HAP-1 (cell line): ENCODE data around the gene ZBTB47.

Experiments used
- DNase-seq, 2 experiments: peaks; one replicate each; pipeline ENCODE4 v3.0.0-alpha.2; 2016 to 2020; ENCODE audit warnings: low spot score in 2 of 2
- H3K27me3 ChIP-seq: fragments of 250-450 bp; sonication (Bioruptor Pico); 2 replicates; pipeline ENCODE4 v1.5.1; 2020; ENCODE audit warnings: low read depth, mild to moderate bottlenecking, moderate library complexity
- H3K36me3 ChIP-seq: fragments of 250-450 bp; sonication (Bioruptor Pico); replicated peaks from 2 replicates; pipeline ENCODE4 v1.5.1; 2020; ENCODE audit warnings: mild to moderate bottlenecking
- H3K4me1 ChIP-seq: fragments of 250-450 bp; sonication (Bioruptor Pico); 2 replicates; pipeline ENCODE4 v1.5.1; 2020; ENCODE audit warnings: mild to moderate bottlenecking
- H3K4me3 ChIP-seq: fragments of 250-450 bp; sonication (Bioruptor Pico); 2 replicates; pipeline ENCODE4 v1.5.1; 2020; ENCODE audit warnings: mild to moderate bottlenecking, moderate library complexity
- H3K9me3 ChIP-seq: fragments of 250-450 bp; sonication (Bioruptor Pico); 2 replicates; pipeline ENCODE4 v1.5.1; 2020; ENCODE audit warnings: mild to moderate bottlenecking, moderate library complexity
- in situ Hi-C: fragments of 300-500 bp; cut with MboI; formaldehyde crosslinking; loops from 3 replicates; pipeline ENCODE4 v1.14.3; 2020; ENCODE audit warnings: low sequenced_read_pairs, inconsistent platforms, mixed read lengths

The ZBTB47 gene

DNA sequence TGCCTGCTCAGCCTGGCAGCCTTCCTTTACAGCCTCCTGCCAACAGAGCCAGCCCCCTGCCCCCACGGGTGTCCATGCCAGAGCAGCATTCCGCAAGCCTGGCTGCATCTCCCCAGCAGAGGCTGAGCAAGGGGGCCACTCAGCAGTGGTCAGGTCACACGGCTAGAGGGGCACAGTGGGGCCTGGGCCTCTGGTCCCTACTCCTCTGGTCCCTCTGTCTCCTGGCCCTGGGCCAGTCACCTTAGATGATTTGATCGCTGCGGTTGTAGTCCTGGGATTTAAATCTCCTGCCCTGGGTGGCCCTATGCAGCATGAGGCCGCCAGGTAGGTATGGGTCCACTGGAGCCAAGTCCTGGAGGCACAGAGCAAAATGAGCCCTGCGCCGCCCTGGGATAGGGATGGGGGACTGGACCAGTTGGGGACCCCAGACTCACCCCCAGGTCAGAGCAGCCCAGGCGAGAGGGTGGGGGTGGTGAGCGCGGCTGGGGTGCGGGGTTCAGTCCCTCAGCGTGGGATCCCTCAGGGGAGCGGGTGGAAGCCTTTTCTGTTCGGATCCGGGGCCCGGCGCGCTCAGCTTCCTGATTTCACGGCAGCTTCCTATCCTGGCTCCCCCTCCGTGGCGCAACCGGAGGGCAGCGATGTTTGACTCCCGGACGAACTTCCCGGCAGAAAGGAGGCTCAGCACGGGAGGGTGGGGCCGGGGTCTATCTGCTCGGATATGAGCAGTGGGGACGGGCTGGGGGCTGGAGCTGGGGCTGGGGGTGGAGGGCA is at the start of gene ZBTB47:
Gene ZBTB47, plus strand, starts transcription at position 138 of the 771 bp plus-strand sequence. CDS start 4,659 bp downstream, outside the sequence.
- peaks cover 5% of the 10 kb centered on the region; the same call in 1 of the 2 replicates for H3K36me3 ChIP-seq
- DNase-seq = peak in 1 of 2 experiments; percentile 56
- H3K4me3 ChIP-seq = peak within 1 kb of the TSS; percentile 46
- in situ Hi-C loops = no loop called here
- no peaks in the 10 kb centered on the region for H3K9me3 ChIP-seq
- no peaks in the 10 kb centered on the region for H3K27me3 ChIP-seq
- H3K4me1 ChIP-seq = peaks cover 13% of the 10 kb centered on the region

DNA sequence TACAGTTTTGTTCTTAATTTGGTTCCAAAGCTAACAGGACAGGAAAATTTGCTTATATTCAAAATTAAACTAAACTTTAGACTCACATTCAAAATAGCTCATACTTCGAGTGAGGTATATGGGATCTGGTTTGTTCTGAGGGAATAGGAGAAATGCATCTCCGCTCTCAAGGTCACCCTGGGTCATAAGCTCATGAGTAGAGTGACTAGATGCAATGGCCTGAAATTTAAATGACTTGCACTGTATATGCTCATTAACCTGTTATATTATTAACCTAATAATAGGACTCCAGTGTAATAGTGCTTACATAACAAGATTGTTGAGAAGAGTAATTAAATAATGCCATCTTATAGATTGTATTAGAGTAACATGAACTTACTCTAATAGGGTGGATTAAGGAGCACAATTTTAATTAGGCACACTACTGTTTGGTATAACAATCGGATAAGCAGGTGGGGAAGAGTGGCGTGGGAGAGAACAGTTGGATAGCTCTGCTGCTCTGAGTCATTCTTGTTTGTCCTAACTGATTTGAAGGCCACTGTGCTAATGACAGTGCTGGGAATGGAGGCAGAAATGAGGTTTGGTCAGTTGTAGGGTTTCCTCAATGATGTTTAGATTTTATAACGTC is 47.8 kb upstream of the ZBTB47 start:
- Histone ChIP-seq H3K4me3 (no peak overlapping the region), H3K9me3 (no peaks in the 10 kb centered on the region; the same call in 1 of the 2 replicates), H3K4me1 (peaks cover 23% of the 10 kb centered on the region), H3K36me3 (peaks cover 23% of the 10 kb centered on the region), H3K27me3 (no peaks in the 10 kb centered on the region)
- no peak for DNase-seq
- in situ Hi-C loops = no loop called here

DNA sequence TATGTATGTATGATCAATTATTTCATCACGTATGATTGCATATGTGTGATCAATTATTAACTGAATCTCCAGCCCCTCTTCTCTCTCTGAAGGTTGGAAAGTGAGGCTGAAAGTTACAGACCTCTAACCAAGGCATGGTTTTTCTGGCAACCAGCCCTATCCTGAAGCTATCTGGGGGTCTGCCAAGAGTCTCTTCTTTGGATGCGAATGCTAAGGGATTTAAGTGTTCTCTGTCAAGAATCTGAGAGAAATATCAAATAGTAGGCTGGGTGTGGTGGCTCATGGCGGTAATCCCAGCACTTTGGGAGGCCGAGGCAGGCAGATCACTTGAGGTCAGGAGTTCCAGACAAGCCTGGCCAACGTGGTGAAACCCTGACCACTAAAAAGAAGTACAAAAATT is 44.9 kb upstream of the ZBTB47 start:
- DNase-seq = peak in 1 of 2 experiments; percentile 41
- Histone ChIP-seq H3K36me3 (peaks cover 32% of the 10 kb centered on the region), H3K4me3 (no peak overlapping the region), H3K27me3 (no peaks in the 10 kb centered on the region), H3K9me3 (no peaks in the 10 kb centered on the region; the same call in 1 of the 2 replicates), H3K4me1 (peaks cover 23% of the 10 kb centered on the region)
- in situ Hi-C loops = no loop called here

DNA sequence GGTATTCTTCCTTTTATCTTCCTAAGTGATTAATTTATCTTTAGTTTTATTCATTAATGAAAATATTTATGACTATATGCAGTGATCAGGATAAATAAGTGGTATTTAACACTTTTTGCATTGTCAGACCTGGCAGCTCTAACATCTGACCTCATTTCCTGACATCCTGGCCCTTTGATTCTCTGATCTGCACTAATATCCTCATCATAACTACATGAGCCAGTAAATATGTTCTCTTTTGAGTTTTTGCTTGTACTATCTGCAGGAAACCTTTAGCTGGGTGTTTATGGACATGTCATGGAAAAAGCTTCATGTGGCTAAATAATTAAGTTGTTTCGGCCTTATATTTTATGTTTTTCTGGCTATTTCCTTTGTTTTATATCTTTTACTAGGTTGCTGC is 42.5 kb upstream of the ZBTB47 start:
- no peak for DNase-seq
- peaks cover 36% of the 10 kb centered on the region for H3K36me3 ChIP-seq
- no peaks in the 10 kb centered on the region for H3K9me3 ChIP-seq
- peaks cover 21% of the 10 kb centered on the region for H3K4me1 ChIP-seq
- no peak overlapping the region for H3K4me3 ChIP-seq
- no peaks in the 10 kb centered on the region for H3K27me3 ChIP-seq
- in situ Hi-C loops = no loop called here

DNA sequence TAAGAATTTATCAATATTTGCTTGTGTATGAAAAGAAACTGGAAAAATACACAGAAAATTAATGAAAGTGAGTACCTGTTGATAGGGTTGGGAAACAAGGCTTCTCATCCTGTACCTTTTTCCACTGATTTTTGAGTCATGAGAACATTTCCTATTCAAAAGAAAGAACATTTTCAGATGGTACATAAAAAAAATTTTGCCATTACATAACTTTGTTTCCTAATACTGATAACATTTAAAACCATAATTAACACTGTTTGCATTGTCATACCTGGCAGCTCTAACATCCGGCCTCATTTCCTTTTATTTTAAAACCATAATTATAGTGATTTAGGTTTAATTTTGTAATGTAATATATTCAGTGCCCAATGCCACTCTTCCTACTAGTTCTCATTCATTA is 41.3 kb upstream of the ZBTB47 start:
- DNase-seq = no peak
- Histone ChIP-seq H3K9me3 (no peaks in the 10 kb centered on the region), H3K4me3 (no peak overlapping the region), H3K36me3 (peaks cover 32% of the 10 kb centered on the region), H3K27me3 (no peaks in the 10 kb centered on the region), H3K4me1 (peaks cover 21% of the 10 kb centered on the region)
- in situ Hi-C loops = no loop called here

DNA sequence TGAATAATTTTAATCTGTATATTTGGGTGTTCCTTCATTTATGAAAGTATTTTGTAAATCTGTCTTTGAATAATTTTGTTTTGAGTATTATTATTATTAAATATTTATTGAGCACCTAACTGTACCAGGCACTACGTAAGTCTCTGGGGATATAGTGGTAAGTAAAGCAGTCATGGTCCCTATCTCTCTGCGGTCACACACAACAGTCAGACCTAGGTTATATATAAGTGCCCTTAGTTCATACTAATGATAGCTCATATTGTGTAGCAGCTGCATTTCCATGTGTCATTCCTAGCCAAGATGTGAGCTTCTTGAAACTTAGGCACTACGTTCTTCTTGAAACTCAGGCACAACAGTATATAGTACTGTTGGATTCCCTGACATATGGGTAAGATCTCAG is 40.6 kb upstream of the ZBTB47 start:
- Histone ChIP-seq H3K27me3 (no peaks in the 10 kb centered on the region), H3K4me3 (no peak overlapping the region), H3K4me1 (peaks cover 19% of the 10 kb centered on the region), H3K9me3 (no peaks in the 10 kb centered on the region), H3K36me3 (peaks cover 27% of the 10 kb centered on the region)
- no peak for DNase-seq
- in situ Hi-C loops = no loop called here

DNA sequence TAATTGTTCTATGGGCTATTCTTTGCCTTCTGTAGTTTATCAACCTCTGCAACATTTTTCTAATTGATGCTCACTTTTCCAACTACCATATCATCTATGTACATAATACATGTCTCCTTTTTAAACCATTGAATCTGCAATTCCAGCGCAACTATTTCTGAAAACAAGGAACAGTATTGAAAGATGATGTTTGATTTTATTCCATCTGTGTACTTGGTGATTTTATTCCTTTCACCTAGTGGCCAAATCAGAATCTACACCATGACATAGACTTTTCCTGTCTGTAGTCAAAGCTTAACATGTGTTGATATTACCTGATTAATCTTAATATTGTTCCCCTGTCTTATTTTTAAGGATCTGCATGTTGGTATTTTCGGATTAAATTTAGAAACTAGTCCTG is 40.0 kb upstream of the ZBTB47 start:
- no peak overlapping the region for H3K4me3 ChIP-seq

DNA sequence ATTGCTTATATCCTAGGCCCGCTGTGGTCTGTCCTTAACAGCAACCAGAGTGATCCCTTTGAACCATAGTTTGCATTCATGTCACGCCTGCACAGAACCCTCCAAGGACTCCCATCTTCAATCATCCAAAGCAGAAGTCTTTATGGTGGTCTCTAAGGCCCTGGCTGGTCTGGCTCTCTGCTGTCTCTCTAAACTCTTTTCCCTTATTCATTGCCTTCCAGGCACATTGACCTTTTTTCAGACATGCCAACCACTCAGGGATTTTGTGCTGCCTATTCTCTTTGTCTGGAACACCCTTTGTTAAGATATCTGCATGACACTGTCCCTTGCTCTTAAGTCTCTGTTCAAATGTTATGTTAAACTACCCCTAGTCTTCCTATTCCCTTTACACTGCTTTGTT is 21.9 kb upstream of the ZBTB47 start:
- DNase-seq = peak; percentile 81 to 100
- Histone ChIP-seq H3K4me1 (peaks cover 31% of the 10 kb centered on the region), H3K36me3 (peaks cover 52% of the 10 kb centered on the region), H3K4me3 (no peak overlapping the region), H3K27me3 (no peaks in the 10 kb centered on the region), H3K9me3 (no peaks in the 10 kb centered on the region)
- in situ Hi-C loops = no loop called here

More for the DNA sequence above, 40.0 kb upstream of the ZBTB47 start:
- in situ Hi-C loops = no loop called here
- Histone ChIP-seq H3K9me3 (no peaks in the 10 kb centered on the region), H3K4me1 (peaks cover 19% of the 10 kb centered on the region), H3K27me3 (no peaks in the 10 kb centered on the region), H3K36me3 (peaks cover 23% of the 10 kb centered on the region)
- no peak for DNase-seq

DNA sequence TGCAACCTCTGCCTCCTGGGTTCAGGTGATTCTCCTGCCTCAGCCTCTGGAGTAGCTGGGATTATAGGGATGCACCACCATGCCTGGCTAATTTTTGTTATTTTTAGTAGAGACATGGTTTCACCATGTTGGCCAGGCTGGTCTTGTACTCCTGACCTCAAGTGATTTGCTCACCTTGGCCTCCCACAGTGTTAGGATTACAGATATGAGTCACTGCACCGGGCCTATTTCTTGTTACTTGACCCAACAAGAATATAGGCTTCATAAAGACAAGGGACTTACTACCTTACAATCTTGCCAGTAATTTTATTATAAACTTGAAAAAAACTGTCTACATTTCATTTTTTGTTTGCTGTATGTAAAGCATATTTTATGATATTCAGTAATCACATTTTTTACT is 21.4 kb upstream of the ZBTB47 start:
- Histone ChIP-seq H3K4me3 (no peak overlapping the region), H3K9me3 (no peaks in the 10 kb centered on the region), H3K27me3 (no peaks in the 10 kb centered on the region), H3K4me1 (peaks cover 31% of the 10 kb centered on the region), H3K36me3 (peaks cover 57% of the 10 kb centered on the region)
- in situ Hi-C loops = no loop called here
- DNase-seq = no peak

DNA sequence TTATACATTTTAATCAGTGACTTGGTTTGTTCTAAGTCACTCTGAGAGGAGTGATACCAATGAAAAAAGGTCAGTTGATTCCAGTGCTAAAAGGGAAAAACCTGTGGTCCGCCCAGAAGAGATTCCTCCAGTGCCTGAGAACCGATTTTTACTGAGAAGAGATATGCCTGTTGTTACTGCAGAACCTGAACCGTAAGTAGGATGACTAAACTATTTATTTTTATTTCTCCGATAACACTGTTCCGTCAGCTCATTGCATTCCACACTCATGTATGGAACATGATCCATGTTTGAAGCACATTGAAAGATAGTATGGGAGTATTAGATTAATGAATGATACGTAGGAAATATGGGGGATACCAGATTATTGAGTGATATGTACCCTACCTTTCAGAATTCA is 20.0 kb upstream of the ZBTB47 start:
- H3K4me3 ChIP-seq = no peak overlapping the region
- no peaks in the 10 kb centered on the region for H3K27me3 ChIP-seq
- H3K36me3 ChIP-seq = peaks cover 65% of the 10 kb centered on the region
- DNase-seq = no peak
- H3K4me1 ChIP-seq = peaks cover 24% of the 10 kb centered on the region
- no peaks in the 10 kb centered on the region for H3K9me3 ChIP-seq
- in situ Hi-C loops = no loop called here

DNA sequence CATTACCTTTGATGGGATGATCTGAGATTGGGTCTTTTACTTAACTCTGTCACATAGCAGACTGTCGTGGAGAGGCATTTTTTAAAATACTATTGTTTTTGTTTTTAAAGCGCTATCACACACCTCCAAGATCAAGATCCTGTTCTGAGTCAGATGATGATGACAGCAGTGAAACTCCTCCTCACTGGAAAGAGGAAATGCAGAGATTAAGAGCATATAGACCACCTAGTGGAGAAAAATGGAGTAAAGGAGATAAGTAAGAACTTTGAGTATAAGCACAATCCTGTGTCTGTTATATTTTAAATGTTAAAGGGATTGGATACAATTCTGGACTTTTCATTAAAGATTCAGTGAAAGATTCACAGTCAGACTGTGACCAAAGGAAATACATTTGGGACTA is 18.4 kb upstream of the ZBTB47 start:
- peaks cover 77% of the 10 kb centered on the region for H3K36me3 ChIP-seq
- in situ Hi-C loops = no loop called here
- H3K9me3 ChIP-seq = no peaks in the 10 kb centered on the region
- H3K4me1 ChIP-seq = peaks cover 23% of the 10 kb centered on the region
- no peak overlapping the region for H3K4me3 ChIP-seq
- H3K27me3 ChIP-seq = no peaks in the 10 kb centered on the region
- no peak for DNase-seq

DNA sequence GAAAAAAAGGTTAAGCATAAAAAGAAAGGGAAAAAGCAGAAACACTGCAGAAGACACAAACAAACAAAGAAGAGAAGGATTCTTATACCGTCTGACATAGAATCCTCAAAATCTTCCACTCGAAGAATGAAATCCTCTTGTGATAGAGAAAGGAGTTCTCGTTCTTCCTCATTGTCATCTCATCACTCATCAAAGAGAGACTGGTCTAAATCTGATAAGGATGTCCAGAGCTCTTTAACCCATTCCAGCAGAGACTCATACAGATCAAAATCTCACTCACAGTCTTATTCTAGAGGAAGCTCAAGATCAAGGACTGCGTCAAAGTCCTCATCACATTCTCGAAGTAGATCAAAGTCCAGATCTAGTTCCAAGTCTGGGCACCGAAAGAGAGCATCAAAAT is 16.5 kb upstream of the ZBTB47 start:
- Histone ChIP-seq H3K4me3 (no peak overlapping the region), H3K4me1 (peaks cover 8% of the 10 kb centered on the region), H3K36me3 (peaks cover 87% of the 10 kb centered on the region), H3K9me3 (no peaks in the 10 kb centered on the region), H3K27me3 (no peaks in the 10 kb centered on the region)
- in situ Hi-C loops = no loop called here
- DNase-seq = no peak

DNA sequence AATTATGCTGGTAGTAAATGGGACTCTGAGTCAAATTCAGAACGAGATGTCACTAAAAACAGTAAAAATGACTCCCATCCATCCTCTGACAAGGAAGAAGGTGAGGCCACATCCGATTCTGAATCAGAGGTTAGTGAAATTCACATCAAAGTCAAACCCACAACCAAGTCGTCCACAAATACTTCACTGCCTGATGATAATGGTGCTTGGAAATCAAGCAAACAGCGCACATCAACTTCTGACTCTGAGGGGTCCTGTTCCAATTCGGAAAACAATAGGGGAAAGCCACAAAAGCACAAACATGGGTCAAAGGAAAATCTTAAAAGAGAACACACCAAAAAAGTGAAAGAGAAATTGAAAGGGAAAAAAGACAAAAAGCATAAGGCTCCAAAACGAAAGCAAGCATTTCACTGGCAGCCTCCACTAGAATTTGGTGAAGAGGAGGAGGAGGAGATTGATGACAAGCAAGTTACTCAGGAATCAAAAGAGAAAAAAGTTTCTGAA is 15.1 kb upstream of the ZBTB47 start:
- in situ Hi-C loops = no loop called here
- H3K27me3 ChIP-seq = no peaks in the 10 kb centered on the region
- H3K4me1 ChIP-seq = no peaks in the 10 kb centered on the region
- no peak overlapping the region for H3K4me3 ChIP-seq
- no peaks in the 10 kb centered on the region for H3K9me3 ChIP-seq
- no peak for DNase-seq
- H3K36me3 ChIP-seq = peaks cover 89% of the 10 kb centered on the region

DNA sequence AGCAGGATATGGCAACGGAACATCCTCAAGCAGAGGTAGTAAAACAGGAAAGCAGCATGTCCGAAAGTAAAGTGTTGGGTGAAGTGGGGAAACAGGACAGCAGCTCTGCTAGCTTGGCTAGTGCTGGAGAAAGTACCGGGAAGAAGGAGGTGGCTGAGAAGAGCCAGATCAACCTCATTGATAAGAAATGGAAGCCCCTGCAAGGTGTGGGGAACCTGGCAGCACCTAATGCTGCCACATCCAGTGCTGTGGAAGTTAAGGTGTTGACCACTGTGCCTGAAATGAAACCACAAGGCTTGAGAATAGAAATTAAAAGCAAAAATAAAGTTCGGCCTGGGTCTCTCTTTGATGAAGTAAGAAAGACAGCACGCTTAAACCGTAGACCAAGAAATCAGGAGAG is 14.3 kb upstream of the ZBTB47 start:
- Histone ChIP-seq H3K9me3 (no peaks in the 10 kb centered on the region), H3K27me3 (no peaks in the 10 kb centered on the region), H3K36me3 (peaks cover 89% of the 10 kb centered on the region), H3K4me3 (no peak overlapping the region), H3K4me1 (no peaks in the 10 kb centered on the region)
- in situ Hi-C loops = no loop called here
- no peak for DNase-seq
